ENCODE results near the gene TMIGD2.
"Not testable (repeated sequence)": the region's sequence is repeated elsewhere in the genome, so short reads cannot be mapped to it uniquely, and the experiment has no call there.

- not testable (repeated sequence) for TF ChIP-seq POLR2A, CTCF, POLR2AphosphoS5 (IDR thresholded peaks at IDR 0.05)
These were observed 56.3 kb downstream of the TMIGD2 start for GRCh38 chr19:4245938-4246337.

All from breast epithelium (tissue), 3 donors.